GM18873 (cell line): ENCODE data around the gene PIEZO1.

Experiments used
- ATAC-seq: cut with Tn5 transposase; IDR thresholded peaks from one replicate; pipeline ENCODE4 v1.9.1; 2021; ENCODE audit warnings: mild to moderate bottlenecking, moderate library complexity, moderate number of reproducible peaks; ENCODE audit not compliant: unreplicated experiment, low FRiP score

The PIEZO1 gene

GRCh38 chr16:88723507-88723887, 61.5 kb downstream of the PIEZO1 start:
- ATAC-seq: no peak

- ATAC-seq: no peak
Observed at GRCh38 chr16:88722784-88723506, 62.1 kb downstream of the PIEZO1 start.

GRCh38 chr16:88721815-88722755, 62.9 kb downstream of the PIEZO1 start:
- no peak for ATAC-seq

GRCh38 chr16:88721236-88721635, 63.8 kb downstream of the PIEZO1 start:
- no peak for ATAC-seq

- no peak for ATAC-seq
Observed at GRCh38 chr16:88720396-88720970, 64.5 kb downstream of the PIEZO1 start.

GRCh38 chr16:88719933-88720296, 65.1 kb downstream of the PIEZO1 start:
- ATAC-seq: no peak

- ATAC-seq: no peak
Observed at GRCh38 chr16:88719267-88719932, 65.6 kb downstream of the PIEZO1 start.

- ATAC-seq: no peak
Observed at GRCh38 chr16:88718178-88718577, 66.8 kb downstream of the PIEZO1 start.

- ATAC-seq: no peak
Observed at GRCh38 chr16:88716601-88717001, 68.4 kb downstream of the PIEZO1 start.

- no peak for ATAC-seq
Observed at GRCh38 chr16:88716201-88716600, 68.8 kb downstream of the PIEZO1 start.

GRCh38 chr16:88715312-88716190, 69.5 kb downstream of the PIEZO1 start:
- no peak for ATAC-seq

- ATAC-seq: no peak
Observed at GRCh38 chr16:88714420-88715302, 70.4 kb downstream of the PIEZO1 start.

- ATAC-seq: no peak
Observed at GRCh38 chr16:88713568-88714419, 71.2 kb downstream of the PIEZO1 start.

GRCh38 chr16:88713054-88713453, 72.0 kb downstream of the PIEZO1 start:
- ATAC-seq: no peak

GRCh38 chr16:88712362-88712979, 72.5 kb downstream of the PIEZO1 start:
- no peak for ATAC-seq

GRCh38 chr16:88711750-88712340, 73.2 kb downstream of the PIEZO1 start:
- no peak for ATAC-seq

GRCh38 chr16:88710556-88710955, 74.5 kb downstream of the PIEZO1 start:
- ATAC-seq: no peak
